Hematopoietic multipotent progenitor cell treated with erythropoietin and hydrocortisone succinate and interleukin-3 and kit ligand, for 15 days (in vitro differentiated cells): ENCODE measurements around the gene STAP2.
A peak's percentile ranks its signal among the peaks of the same experiment; 100 is the strongest.

Experiments used
- DNase-seq: peaks from one replicate; pipeline ENCODE4 v3.0.0-alpha.2; 2015; ENCODE audit warnings: low spot score

STAP2 gene

GRCh38 chr19:4338441-4339355, at the start of gene STAP2:
STAP2 (minus strand) TSS chr19:4338827; CDS start chr19:4338753, 74 bp downstream.
- DNase-seq = no peak

- DNase-seq = no peak
Measured at GRCh38 chr19:4386041-4386782, 47.6 kb upstream of the STAP2 start.

- DNase-seq = no peak
Measured at GRCh38 chr19:4385291-4386040, 46.8 kb upstream of the STAP2 start.

GRCh38 chr19:4380254-4380727, 41.7 kb upstream of the STAP2 start:
- DNase-seq = no peak

- DNase-seq = no peak
Measured at GRCh38 chr19:4379383-4380253, 41.0 kb upstream of the STAP2 start.

GRCh38 chr19:4378886-4379285, 40.3 kb upstream of the STAP2 start:
- DNase-seq = no peak

GRCh38 chr19:4376991-4377781, 38.6 kb upstream of the STAP2 start:
- DNase-seq = peak; percentile 41

- DNase-seq = peak; percentile 23
Measured at GRCh38 chr19:4376671-4376990, 38.0 kb upstream of the STAP2 start.

GRCh38 chr19:4376028-4376670, 37.5 kb upstream of the STAP2 start:
- no peak for DNase-seq

- peak; percentile 96 for DNase-seq
Measured at GRCh38 chr19:4375164-4376027, 36.8 kb upstream of the STAP2 start.

GRCh38 chr19:4374498-4375163, 36.0 kb upstream of the STAP2 start:
- DNase-seq = peak; percentile 95

- DNase-seq = peak; percentile 40
Measured at GRCh38 chr19:4373601-4374497, 35.2 kb upstream of the STAP2 start.

GRCh38 chr19:4373013-4373367, 34.4 kb upstream of the STAP2 start:
- DNase-seq = no peak

- DNase-seq = peak; percentile 68
Measured at GRCh38 chr19:4372165-4373012, 33.8 kb upstream of the STAP2 start.

GRCh38 chr19:4371247-4372164, 32.9 kb upstream of the STAP2 start:
- no peak for DNase-seq
